Esophagus muscularis mucosa (tissue), 4 donors: ENCODE measurements around the gene ZNF878.

Experiments used
- EP300 ChIP-seq: sonication (generic); formaldehyde crosslinking; IDR thresholded peaks from one replicate; pipeline ENCODE4 v1.6.1; 2017; ENCODE audit warnings: antibody characterized with exemption
- POLR2A ChIP-seq: fragments of 450-650 bp; IDR thresholded peaks from one replicate; pipeline ENCODE4 v1.6.1; 2017; ENCODE audit warnings: antibody characterized with exemption, moderate library complexity, mild to moderate bottlenecking, low read depth
- POLR2AphosphoS5 ChIP-seq, 2 donors: sonication (generic); formaldehyde crosslinking; IDR thresholded peaks; one replicate each; pipeline ENCODE4 v1.6.1; 2017; ENCODE audit warnings: antibody characterized with exemption in 2 of 2
- TF ChIP-seq, protein P1 (sequence below), 3 experiments: fragments of 200-600 bp in 2 of 3; fragments of 450-650 bp in 1 of 3; sonication (generic) in 2 of 3; IDR thresholded peaks; one replicate each; pipeline ENCODE4 v1.5.1; 2017 to 2019; ENCODE audit warnings: antibody characterized with exemption in 3 of 3, mild to moderate bottlenecking in 2 of 3, moderate library complexity in 1 of 3

DNA sequence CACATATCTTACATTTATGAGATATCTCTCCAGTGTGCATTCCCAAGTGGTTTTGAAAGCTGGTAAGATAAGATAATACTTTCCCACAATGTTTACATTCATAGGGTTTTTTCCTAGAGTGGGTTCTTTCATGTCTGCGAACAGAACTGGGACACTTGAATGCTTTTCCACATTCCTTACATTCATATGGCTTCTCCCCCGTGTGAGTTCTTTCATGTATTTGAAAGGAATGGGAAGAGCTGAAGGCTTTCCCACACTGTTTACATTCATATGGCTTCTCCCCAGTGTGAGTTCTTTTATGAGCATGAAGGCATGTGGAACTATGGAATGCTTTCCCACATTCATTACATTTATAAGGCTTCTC is 37.0 kb downstream of the ZNF878 start:
- TF ChIP-seq, protein P1, sequence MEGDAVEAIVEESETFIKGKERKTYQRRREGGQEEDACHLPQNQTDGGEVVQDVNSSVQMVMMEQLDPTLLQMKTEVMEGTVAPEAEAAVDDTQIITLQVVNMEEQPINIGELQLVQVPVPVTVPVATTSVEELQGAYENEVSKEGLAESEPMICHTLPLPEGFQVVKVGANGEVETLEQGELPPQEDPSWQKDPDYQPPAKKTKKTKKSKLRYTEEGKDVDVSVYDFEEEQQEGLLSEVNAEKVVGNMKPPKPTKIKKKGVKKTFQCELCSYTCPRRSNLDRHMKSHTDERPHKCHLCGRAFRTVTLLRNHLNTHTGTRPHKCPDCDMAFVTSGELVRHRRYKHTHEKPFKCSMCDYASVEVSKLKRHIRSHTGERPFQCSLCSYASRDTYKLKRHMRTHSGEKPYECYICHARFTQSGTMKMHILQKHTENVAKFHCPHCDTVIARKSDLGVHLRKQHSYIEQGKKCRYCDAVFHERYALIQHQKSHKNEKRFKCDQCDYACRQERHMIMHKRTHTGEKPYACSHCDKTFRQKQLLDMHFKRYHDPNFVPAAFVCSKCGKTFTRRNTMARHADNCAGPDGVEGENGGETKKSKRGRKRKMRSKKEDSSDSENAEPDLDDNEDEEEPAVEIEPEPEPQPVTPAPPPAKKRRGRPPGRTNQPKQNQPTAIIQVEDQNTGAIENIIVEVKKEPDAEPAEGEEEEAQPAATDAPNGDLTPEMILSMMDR (IDR thresholded peaks at IDR 0.05), result no peak
- no peak for TF ChIP-seq POLR2A
- TF ChIP-seq POLR2AphosphoS5 (IDR thresholded peaks at IDR 0.05), result no peak
- TF ChIP-seq EP300, result no peak
